HEK293 (cell line): ENCODE data around the gene SNHG17.
A peak's percentile ranks its signal among the peaks of the same experiment; 100 is the strongest.

ENCODE experiments used
- ELK4 ChIP-seq: IDR thresholded peaks from 2 replicates; pipeline ENCODE4 v1.6.1; 2011; ENCODE audit warnings: mild to moderate bottlenecking, low read depth, low read length, borderline replicate concordance
- HOXD13 ChIP-seq: sonication (generic); formaldehyde crosslinking; IDR thresholded peaks from 2 replicates; pipeline ENCODE4 v1.8.0; 2022; ENCODE audit warnings: missing genetic modification reagents, borderline replicate concordance
- REPIN1 ChIP-seq: fragments of 450-650 bp; formaldehyde crosslinking; IDR thresholded peaks from 2 replicates; pipeline ENCODE4 v1.5.1; 2017; ENCODE audit warnings: missing biosample characterization, missing genetic modification characterization, low read depth
- SCRT2 ChIP-seq: fragments of 450-650 bp; formaldehyde crosslinking; IDR thresholded peaks from 2 replicates; pipeline ENCODE4 v1.5.1; 2016; ENCODE audit warnings: missing biosample characterization, missing genetic modification characterization
- SETDB1 ChIP-seq: IDR thresholded peaks from one replicate; pipeline ENCODE4 v1.6.1; 2017; ENCODE audit warnings: mild to moderate bottlenecking, low read length, moderate library complexity, mixed read lengths; ENCODE audit not compliant: insufficient read length
- WT1 ChIP-seq: fragments of 450-650 bp; formaldehyde crosslinking; IDR thresholded peaks from 2 replicates; pipeline ENCODE4 v1.5.1; 2016; ENCODE audit warnings: missing biosample characterization, missing genetic modification characterization
- YY1 ChIP-seq: fragments of 450-650 bp; formaldehyde crosslinking; IDR thresholded peaks from 2 replicates; pipeline ENCODE4 v1.5.1; 2018; ENCODE audit warnings: missing biosample characterization, missing genetic modification characterization
- ZBTB1 ChIP-seq: fragments of 450-650 bp; formaldehyde crosslinking; IDR thresholded peaks from 2 replicates; pipeline ENCODE4 v1.5.1; 2016; ENCODE audit warnings: missing biosample characterization, missing genetic modification characterization
- ZBTB44 ChIP-seq: fragments of 450-650 bp; IDR thresholded peaks from 2 replicates; pipeline ENCODE4 v1.5.1; 2018; ENCODE audit warnings: missing biosample characterization, mild to moderate bottlenecking, missing genetic modification characterization
- ZBTB6 ChIP-seq: fragments of 450-650 bp; formaldehyde crosslinking; IDR thresholded peaks from 2 replicates; pipeline ENCODE4 v1.5.1; 2017; ENCODE audit warnings: missing biosample characterization, missing genetic modification characterization
- ZBTB8A ChIP-seq: fragments of 450-650 bp; formaldehyde crosslinking; IDR thresholded peaks from 2 replicates; pipeline ENCODE4 v1.5.1; 2016; ENCODE audit warnings: missing biosample characterization, missing genetic modification characterization
- ZFP69B ChIP-seq: fragments of 450-650 bp; formaldehyde crosslinking; IDR thresholded peaks from 2 replicates; pipeline ENCODE4 v1.5.1; 2016; ENCODE audit warnings: missing biosample characterization, missing genetic modification characterization
- ZNF112 ChIP-seq: fragments of 450-650 bp; formaldehyde crosslinking; IDR thresholded peaks from 2 replicates; pipeline ENCODE4 v1.5.0; 2017; ENCODE audit warnings: missing biosample characterization, missing genetic modification characterization
- ZNF140 ChIP-seq: fragments of 450-650 bp; formaldehyde crosslinking; IDR thresholded peaks from 2 replicates; pipeline ENCODE4 v1.5.1; 2016; ENCODE audit warnings: missing biosample characterization, missing genetic modification characterization
- ZNF146 ChIP-seq: fragments of 450-650 bp; formaldehyde crosslinking; IDR thresholded peaks from 2 replicates; pipeline ENCODE4 v1.5.1; 2016; ENCODE audit warnings: missing biosample characterization, missing genetic modification characterization
- ZNF394 ChIP-seq: fragments of 450-650 bp; formaldehyde crosslinking; IDR thresholded peaks from 2 replicates; pipeline ENCODE4 v1.5.1; 2016; ENCODE audit warnings: missing biosample characterization, missing genetic modification characterization, mild to moderate bottlenecking, moderate library complexity, borderline replicate concordance
- ZNF621 ChIP-seq: fragments of 450-650 bp; formaldehyde crosslinking; IDR thresholded peaks from 2 replicates; pipeline ENCODE4 v1.5.1; 2017; ENCODE audit warnings: missing biosample characterization, missing genetic modification characterization
- ZNF747 ChIP-seq: fragments of 450-650 bp; formaldehyde crosslinking; IDR thresholded peaks from 2 replicates; pipeline ENCODE4 v1.5.1; 2016; ENCODE audit warnings: missing biosample characterization, missing genetic modification characterization
- ZNF76 ChIP-seq: fragments of 450-650 bp; formaldehyde crosslinking; IDR thresholded peaks from 2 replicates; pipeline ENCODE4; 2016; ENCODE audit warnings: low read depth, missing biosample characterization, missing genetic modification characterization, borderline replicate concordance
- ZNF785 ChIP-seq: fragments of 450-650 bp; formaldehyde crosslinking; IDR thresholded peaks from 2 replicates; pipeline ENCODE4 v1.5.1; 2016; ENCODE audit warnings: missing biosample characterization, missing genetic modification characterization
- ZSCAN23 ChIP-seq: fragments of 450-650 bp; formaldehyde crosslinking; IDR thresholded peaks from 2 replicates; pipeline ENCODE4 v1.5.1; 2016; ENCODE audit warnings: missing biosample characterization, missing genetic modification characterization
- TF ChIP-seq, protein P1 (sequence below): fragments of 450-650 bp; formaldehyde crosslinking; optimal IDR thresholded peaks from 2 replicates; pipeline ENCODE3; 2016; ENCODE audit warnings: missing biosample characterization, mild to moderate bottlenecking, missing genetic modification characterization
- TF ChIP-seq, protein P2 (sequence below): fragments of 450-650 bp; formaldehyde crosslinking; conservative IDR thresholded peaks from 2 replicates; pipeline ENCODE4 v1.5.1; 2016; ENCODE audit warnings: low read depth, missing biosample characterization, missing genetic modification characterization
- TF ChIP-seq, protein P3 (sequence below): fragments of 450-650 bp; formaldehyde crosslinking; IDR thresholded peaks from 2 replicates; pipeline ENCODE4 v1.5.1; 2016; ENCODE audit warnings: missing biosample characterization, missing genetic modification characterization

Gene SNHG17

GRCh38 chr20:38434770-38435554 is at the start of gene SNHG17 (continued):
- 0 out of 2 replicates have a peak, but pooled peaks have one; percentile 39 for TF ChIP-seq ZBTB6 (tag by site-specific recombination)
- TF ChIP-seq ZBTB8A (tag by site-specific recombination) = peak; percentile 71
- TF ChIP-seq SCRT2 (tag by site-specific recombination) = peak; percentile 73
- peak; percentile 86; the same call in 1 of the 2 replicates for TF ChIP-seq ZSCAN23 (tag by site-specific recombination)
- TF ChIP-seq ZNF394 (tag by site-specific recombination) = peak; percentile 82
- TF ChIP-seq, protein P1, sequence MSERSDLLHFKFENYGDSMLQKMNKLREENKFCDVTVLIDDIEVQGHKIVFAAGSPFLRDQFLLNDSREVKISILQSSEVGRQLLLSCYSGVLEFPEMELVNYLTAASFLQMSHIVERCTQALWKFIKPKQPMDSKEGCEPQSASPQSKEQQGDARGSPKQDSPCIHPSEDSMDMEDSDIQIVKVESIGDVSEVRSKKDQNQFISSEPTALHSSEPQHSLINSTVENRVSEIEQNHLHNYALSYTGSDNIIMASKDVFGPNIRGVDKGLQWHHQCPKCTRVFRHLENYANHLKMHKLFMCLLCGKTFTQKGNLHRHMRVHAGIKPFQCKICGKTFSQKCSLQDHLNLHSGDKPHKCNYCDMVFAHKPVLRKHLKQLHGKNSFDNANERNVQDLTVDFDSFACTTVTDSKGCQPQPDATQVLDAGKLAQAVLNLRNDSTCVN (tag by site-specific recombination) = peak; percentile 63
- TF ChIP-seq, protein P2, sequence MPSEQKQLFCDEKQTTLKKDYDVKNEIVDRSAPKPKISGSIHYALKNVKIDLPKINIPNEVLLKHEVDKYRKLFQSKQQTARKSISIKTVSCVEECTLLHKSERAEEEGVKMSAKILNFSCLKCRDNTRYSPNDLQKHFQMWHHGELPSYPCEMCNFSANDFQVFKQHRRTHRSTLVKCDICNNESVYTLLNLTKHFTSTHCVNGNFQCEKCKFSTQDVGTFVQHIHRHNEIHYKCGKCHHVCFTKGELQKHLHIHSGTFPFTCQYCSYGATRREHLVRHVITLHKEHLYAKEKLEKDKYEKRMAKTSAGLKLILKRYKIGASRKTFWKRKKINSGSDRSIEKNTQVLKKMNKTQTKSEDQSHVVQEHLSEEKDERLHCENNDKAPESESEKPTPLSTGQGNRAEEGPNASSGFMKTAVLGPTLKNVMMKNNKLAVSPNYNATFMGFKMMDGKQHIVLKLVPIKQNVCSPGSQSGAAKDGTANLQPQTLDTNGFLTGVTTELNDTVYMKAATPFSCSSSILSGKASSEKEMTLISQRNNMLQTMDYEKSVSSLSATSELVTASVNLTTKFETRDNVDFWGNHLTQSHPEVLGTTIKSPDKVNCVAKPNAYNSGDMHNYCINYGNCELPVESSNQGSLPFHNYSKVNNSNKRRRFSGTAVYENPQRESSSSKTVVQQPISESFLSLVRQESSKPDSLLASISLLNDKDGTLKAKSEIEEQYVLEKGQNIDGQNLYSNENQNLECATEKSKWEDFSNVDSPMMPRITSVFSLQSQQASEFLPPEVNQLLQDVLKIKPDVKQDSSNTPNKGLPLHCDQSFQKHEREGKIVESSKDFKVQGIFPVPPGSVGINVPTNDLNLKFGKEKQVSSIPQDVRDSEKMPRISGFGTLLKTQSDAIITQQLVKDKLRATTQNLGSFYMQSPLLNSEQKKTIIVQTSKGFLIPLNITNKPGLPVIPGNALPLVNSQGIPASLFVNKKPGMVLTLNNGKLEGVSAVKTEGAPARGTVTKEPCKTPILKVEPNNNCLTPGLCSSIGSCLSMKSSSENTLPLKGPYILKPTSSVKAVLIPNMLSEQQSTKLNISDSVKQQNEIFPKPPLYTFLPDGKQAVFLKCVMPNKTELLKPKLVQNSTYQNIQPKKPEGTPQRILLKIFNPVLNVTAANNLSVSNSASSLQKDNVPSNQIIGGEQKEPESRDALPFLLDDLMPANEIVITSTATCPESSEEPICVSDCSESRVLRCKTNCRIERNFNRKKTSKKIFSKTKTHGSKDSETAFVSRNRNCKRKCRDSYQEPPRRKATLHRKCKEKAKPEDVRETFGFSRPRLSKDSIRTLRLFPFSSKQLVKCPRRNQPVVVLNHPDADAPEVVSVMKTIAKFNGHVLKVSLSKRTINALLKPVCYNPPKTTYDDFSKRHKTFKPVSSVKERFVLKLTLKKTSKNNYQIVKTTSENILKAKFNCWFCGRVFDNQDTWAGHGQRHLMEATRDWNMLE (tag by site-specific recombination) = peak; percentile 88
- TF ChIP-seq ZBTB44 = peak; percentile 69; the same call in 1 of the 2 replicates
- TF ChIP-seq, protein P3, sequence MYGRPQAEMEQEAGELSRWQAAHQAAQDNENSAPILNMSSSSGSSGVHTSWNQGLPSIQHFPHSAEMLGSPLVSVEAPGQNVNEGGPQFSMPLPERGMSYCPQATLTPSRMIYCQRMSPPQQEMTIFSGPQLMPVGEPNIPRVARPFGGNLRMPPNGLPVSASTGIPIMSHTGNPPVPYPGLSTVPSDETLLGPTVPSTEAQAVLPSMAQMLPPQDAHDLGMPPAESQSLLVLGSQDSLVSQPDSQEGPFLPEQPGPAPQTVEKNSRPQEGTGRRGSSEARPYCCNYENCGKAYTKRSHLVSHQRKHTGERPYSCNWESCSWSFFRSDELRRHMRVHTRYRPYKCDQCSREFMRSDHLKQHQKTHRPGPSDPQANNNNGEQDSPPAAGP (tag by site-specific recombination) = peak; percentile 97
- TF ChIP-seq ZNF112 = no peak
- TF ChIP-seq ZBTB1 (tag by site-specific recombination) = 0 out of 2 replicates have a peak, but pooled peaks have one; percentile 55
- TF ChIP-seq ZNF747 (tag by site-specific recombination) = no peak
- TF ChIP-seq REPIN1 = 0 out of 2 replicates have a peak, but pooled peaks have one; percentile 61
- TF ChIP-seq ZFP69B (tag by site-specific recombination) = peak; percentile 87
- peak; percentile 81 for TF ChIP-seq ZNF785 (tag by site-specific recombination)
- TF ChIP-seq ZNF140 (tag by site-specific recombination) = 0 out of 2 replicates have a peak, but pooled peaks have one; percentile 45
- peak; percentile 59 for TF ChIP-seq ZNF146 (tag by site-specific recombination)
- TF ChIP-seq YY1 (tag by site-specific recombination) = peak; percentile 93
- TF ChIP-seq ZNF621 (tag by site-specific recombination) = no peak
- 0 out of 2 replicates have a peak, but pooled peaks have one; percentile 46 for TF ChIP-seq WT1
- TF ChIP-seq ZNF76 (tag by site-specific recombination) = peak; percentile 86
- peak; percentile 61 for TF ChIP-seq SETDB1
- TF ChIP-seq HOXD13 (CRISPR knock-in tag) = 0 out of 2 replicates have a peak, but pooled peaks have one; percentile 56
- TF ChIP-seq ELK4 = no peak; the same call in 1 of the 2 replicates
